Vagina (tissue), 2 donors: ENCODE results near the gene HMGXB3.

Experiments
- POLR2A ChIP-seq, 2 donors: fragments of 450-650 bp; IDR thresholded peaks; one replicate each; pipeline ENCODE4 v1.6.1; 2017; ENCODE audit warnings: antibody characterized with exemption in 2 of 2, mild to moderate bottlenecking in 2 of 2, moderate library complexity in 2 of 2
- TF ChIP-seq, protein P1 (sequence below), 3 experiments: fragments of 450-650 bp in 2 of 3; fragments of 200-600 bp in 1 of 3; sonication (generic) in 1 of 3; IDR thresholded peaks; one replicate each; pipeline ENCODE4 v1.5.1; 2017 to 2019; ENCODE audit warnings: antibody characterized with exemption in 3 of 3, mild to moderate bottlenecking in 2 of 3, moderate library complexity in 2 of 3

DNA sequence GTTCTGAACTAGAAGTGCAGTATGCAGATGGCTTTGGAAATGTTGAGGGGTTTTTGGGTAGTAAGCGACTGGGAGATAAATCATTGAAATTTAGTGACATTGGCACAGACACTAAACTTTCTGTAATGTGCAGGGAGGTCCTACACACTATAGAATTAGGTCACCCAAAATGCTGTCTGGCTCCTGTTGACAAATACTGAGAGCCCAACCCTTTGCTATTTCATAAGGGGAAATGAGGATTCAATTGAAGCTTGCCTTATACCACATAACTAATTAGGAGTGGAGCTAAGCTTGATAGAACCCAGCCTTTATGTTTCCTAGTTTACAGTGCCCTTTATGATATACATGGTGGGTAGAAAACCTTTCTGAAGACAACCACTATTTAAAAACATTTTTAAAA is 22.6 kb downstream of the HMGXB3 start:
- TF ChIP-seq, protein P1, sequence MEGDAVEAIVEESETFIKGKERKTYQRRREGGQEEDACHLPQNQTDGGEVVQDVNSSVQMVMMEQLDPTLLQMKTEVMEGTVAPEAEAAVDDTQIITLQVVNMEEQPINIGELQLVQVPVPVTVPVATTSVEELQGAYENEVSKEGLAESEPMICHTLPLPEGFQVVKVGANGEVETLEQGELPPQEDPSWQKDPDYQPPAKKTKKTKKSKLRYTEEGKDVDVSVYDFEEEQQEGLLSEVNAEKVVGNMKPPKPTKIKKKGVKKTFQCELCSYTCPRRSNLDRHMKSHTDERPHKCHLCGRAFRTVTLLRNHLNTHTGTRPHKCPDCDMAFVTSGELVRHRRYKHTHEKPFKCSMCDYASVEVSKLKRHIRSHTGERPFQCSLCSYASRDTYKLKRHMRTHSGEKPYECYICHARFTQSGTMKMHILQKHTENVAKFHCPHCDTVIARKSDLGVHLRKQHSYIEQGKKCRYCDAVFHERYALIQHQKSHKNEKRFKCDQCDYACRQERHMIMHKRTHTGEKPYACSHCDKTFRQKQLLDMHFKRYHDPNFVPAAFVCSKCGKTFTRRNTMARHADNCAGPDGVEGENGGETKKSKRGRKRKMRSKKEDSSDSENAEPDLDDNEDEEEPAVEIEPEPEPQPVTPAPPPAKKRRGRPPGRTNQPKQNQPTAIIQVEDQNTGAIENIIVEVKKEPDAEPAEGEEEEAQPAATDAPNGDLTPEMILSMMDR (IDR thresholded peaks at IDR 0.05) = no peak
- TF ChIP-seq POLR2A (IDR thresholded peaks at IDR 0.05) = no peak
